ENCODE data around the gene ATF7. TPM values are rescaled to one million over a fixed set of nuclear protein-coding genes. Genes with fewer than 3 reads are reported as not detected.
A peak's percentile ranks its signal among the peaks of the same experiment; 100 is the strongest.

ATF7 gene
- total and polyA plus RNA-seq, 2 of the 13 experiments (the other 11 are each of a cell fraction or from before 2014, with no cell fraction given), result 9.6 to 16.2 TPM

DNA sequence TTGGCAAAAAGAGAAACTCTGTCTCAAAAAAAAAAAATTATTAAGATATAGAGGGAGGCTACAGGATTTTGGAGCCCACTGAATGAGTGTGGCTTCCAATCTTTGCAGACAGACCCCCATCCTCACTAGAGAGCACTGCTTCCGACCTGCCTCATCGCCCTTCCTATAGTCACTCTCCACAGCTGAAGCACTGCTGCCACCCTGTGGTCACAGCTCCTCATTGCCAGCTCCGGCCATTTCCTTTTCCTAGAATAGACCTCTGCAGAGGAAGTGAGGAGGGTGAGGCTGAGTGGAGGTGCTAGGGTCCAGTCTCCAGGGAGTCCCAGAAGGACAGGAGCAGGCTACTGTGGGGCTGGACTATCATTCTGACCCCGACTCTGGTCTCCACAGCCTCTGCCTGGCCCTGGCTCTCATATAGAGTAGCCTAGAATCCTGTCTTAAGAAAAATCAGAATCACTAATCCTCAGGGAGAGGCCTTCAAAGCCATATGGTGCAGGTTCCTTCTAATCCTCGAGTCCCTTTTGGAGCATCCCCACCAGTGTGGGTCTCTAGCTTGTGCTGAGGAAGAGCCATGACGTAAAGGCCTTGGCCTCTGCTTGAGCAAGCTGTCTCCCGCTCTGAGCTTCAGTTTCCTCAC is 117.5 kb downstream of the ATF7 start (continued):
- TF ChIP-seq ZBTB40 (IDR thresholded peaks at IDR 0.05) (no peak), ZBTB40 (CRISPR knock-in tag; IDR thresholded peaks at IDR 0.05) (no peak), WIZ (CRISPR knock-in tag; IDR thresholded peaks at IDR 0.05) (no peak), SP4 (CRISPR knock-in tag; IDR thresholded peaks at IDR 0.05) (no peak), POGZ (CRISPR knock-in tag; IDR thresholded peaks at IDR 0.05) (no peak), ZNF746 (CRISPR knock-in tag; IDR thresholded peaks at IDR 0.05) (no peak), ZNF232 (CRISPR knock-in tag; IDR thresholded peaks at IDR 0.05; ENCODE audit: borderline replicate concordance) (no peak), YEATS2 (CRISPR knock-in tag; IDR thresholded peaks at IDR 0.05; ENCODE audit: borderline replicate concordance) (peak; percentile 34; the same call in 1 of the 2 replicates)
- TF ChIP-seq, protein P1, sequence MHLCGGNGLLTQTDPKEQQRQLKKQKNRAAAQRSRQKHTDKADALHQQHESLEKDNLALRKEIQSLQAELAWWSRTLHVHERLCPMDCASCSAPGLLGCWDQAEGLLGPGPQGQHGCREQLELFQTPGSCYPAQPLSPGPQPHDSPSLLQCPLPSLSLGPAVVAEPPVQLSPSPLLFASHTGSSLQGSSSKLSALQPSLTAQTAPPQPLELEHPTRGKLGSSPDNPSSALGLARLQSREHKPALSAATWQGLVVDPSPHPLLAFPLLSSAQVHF (CRISPR knock-in tag; IDR thresholded peaks at IDR 0.05), result no peak
- TF ChIP-seq, protein P2, sequence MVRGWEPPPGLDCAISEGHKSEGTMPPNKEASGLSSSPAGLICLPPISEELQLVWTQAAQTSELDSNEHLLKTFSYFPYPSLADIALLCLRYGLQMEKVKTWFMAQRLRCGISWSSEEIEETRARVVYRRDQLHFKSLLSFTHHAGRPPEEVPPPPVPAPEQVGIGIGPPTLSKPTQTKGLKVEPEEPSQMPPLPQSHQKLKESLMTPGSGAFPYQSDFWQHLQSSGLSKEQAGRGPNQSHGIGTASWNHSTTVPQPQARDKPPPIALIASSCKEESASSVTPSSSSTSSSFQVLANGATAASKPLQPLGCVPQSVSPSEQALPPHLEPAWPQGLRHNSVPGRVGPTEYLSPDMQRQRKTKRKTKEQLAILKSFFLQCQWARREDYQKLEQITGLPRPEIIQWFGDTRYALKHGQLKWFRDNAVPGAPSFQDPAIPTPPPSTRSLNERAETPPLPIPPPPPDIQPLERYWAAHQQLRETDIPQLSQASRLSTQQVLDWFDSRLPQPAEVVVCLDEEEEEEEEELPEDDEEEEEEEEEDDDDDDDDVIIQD (CRISPR knock-in tag; IDR thresholded peaks at IDR 0.05; ENCODE audit: low read depth), result no peak
- TF ChIP-seq, protein P3, sequence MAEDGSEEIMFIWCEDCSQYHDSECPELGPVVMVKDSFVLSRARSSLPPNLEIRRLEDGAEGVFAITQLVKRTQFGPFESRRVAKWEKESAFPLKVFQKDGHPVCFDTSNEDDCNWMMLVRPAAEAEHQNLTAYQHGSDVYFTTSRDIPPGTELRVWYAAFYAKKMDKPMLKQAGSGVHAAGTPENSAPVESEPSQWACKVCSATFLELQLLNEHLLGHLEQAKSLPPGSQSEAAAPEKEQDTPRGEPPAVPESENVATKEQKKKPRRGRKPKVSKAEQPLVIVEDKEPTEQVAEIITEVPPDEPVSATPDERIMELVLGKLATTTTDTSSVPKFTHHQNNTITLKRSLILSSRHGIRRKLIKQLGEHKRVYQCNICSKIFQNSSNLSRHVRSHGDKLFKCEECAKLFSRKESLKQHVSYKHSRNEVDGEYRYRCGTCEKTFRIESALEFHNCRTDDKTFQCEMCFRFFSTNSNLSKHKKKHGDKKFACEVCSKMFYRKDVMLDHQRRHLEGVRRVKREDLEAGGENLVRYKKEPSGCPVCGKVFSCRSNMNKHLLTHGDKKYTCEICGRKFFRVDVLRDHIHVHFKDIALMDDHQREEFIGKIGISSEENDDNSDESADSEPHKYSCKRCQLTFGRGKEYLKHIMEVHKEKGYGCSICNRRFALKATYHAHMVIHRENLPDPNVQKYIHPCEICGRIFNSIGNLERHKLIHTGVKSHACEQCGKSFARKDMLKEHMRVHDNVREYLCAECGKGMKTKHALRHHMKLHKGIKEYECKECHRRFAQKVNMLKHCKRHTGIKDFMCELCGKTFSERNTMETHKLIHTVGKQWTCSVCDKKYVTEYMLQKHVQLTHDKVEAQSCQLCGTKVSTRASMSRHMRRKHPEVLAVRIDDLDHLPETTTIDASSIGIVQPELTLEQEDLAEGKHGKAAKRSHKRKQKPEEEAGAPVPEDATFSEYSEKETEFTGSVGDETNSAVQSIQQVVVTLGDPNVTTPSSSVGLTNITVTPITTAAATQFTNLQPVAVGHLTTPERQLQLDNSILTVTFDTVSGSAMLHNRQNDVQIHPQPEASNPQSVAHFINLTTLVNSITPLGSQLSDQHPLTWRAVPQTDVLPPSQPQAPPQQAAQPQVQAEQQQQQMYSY (CRISPR knock-in tag; IDR thresholded peaks at IDR 0.05), result no peak

All from HepG2 (cell line).